Activated CD4-positive, alpha-beta T cell treated with anti-CD3 and anti-CD28 coated beads for 4 hours (primary cell): ENCODE data around the gene CCL4.
"Not testable (repeated sequence)": the region's sequence is repeated elsewhere in the genome, so short reads cannot be mapped to it uniquely, and the experiment has no call there.

Experiments used
- DNase-seq, 2 donors: peaks; one replicate each; pipeline ENCODE4 v3.0.0-alpha.2; 2020

The CCL4 gene

DNA sequence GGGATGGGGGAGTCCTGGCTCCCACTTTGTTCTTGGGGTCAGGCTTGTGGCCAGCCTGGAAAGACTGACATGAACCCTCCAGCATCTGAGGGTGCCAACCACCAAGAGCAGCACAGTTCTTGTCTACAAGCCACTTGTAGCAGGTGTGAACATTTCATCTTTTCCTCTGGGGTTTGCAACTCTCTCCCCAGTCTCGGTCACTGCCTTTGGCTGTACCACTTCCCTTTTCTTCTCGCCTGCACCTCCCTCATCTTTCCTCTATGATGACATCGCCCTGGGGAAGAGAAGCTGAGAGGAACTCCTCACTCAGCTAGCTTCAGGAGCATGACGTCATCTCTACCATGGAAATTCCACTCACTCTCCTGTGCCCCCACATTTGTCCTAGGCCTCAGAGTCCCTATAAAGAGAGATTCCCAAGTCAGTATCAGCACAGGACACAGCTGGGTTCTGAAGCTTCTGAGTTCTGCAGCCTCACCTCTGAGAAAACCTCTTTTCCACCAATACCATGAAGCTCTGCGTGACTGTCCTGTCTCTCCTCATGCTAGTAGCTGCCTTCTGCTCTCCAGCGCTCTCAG is at the start of gene CCL4:
CCL4 (plus strand) TSS at position 427 of the 575 bp plus-strand sequence; CDS start at position 506, 79 bp downstream.
- DNase-seq: peak in 1 of 2 donors; percentile 12

DNA sequence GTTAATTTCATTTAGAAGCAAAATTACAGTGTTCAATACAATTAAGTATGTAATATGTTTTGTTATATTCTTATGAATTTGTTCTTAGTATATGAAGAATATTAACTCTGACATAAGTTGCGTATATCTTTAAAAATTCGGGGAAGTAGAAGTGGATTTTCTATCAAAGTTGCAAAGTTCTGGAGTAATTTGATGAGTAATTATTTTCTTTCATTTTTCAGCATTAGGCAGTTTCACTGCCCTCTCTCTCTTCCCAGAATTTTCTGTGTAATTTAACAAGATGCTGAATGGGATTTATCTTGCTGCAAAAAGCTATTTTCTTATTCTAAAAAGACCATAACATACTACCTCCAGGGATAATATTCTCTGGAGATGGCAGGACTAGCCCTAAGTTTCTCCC is 48.5 kb upstream of the CCL4 start:
- no peak for DNase-seq

DNA sequence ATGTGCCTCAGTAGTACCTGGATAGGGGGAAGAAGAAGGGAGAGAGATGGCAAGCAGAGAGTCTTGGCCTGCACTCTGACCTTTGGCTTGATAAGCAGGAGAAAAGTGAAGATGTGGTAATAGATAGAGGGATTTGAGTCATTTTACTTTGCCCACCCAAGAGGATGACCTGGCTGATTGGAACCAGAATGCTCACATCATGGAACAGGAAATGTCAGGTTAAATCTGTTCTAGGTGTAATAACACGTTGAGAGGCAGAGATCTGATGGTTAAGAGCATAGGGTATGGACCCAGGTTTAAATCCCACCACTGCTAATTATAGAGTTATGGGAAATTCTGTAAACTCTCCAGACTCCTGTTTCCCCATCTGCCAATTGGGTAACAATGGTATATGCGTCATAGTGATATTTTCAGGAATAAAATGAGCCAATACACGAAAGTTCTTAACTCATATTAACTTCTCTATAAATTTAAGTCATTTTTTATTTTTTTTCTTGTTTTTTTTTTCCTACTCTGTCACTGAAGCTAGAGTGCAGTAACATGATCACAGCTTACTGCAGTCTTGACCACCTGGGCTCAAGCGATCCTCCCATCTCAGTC is 47.6 kb upstream of the CCL4 start:
- DNase-seq: no peak

DNA sequence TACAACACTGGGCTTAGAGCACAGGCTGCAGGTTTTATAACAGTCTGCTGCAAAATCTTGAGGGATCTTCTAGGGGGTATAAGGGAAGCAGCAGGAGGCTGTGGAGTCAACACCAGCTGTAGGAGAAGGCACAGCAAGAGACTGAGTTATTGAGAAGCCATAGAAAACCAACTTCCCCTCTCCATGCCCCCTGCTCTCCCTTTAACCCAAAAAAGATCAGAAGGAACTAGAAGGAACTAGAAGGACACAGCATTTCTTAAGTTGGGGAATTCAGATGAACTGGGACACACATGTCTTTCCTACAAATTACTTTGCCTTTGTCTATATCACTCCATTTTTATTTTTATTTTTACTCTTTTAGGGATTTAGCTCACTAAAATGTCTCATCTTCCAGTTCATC is 45.7 kb upstream of the CCL4 start:
- DNase-seq: no peak

DNA sequence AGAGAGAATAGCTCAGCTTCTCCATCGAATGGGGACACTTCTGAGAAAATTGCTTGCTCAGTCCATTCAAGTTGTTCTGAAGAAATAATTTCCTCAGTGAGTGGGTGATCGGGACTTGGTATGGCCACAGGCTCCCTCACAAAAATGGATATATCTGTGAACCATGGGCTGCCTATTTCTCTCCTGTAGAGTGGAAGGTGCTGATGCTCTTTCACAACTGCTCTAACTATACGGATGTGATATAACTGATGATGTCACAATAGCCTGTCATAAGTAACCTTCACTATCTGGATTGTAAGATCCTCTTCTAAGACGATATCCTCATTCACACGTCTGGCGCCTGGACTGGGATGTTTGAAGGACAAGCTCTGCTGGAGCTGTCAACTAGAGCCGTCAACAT is 44.2 kb upstream of the CCL4 start:
- DNase-seq: no peak

DNA sequence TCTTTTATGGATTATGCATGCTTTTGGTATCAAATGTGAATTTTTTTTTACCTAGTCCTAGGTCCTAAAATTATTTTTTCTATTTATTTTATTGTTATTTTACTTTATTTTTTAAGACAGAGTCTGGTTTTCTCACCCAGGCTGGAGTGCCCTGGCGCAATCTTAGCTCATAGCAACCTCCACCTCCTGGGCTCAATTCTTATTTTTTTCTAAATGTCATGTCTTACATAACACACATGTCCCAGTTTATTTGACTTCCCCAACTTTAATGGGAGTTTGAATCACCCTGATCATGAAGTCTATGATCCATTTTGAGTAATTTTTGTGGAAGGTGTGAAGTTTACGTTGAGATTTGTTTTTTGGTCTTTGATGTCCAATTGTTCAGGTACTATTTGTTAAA is 42.8 kb upstream of the CCL4 start:
- DNase-seq: no peak

DNA sequence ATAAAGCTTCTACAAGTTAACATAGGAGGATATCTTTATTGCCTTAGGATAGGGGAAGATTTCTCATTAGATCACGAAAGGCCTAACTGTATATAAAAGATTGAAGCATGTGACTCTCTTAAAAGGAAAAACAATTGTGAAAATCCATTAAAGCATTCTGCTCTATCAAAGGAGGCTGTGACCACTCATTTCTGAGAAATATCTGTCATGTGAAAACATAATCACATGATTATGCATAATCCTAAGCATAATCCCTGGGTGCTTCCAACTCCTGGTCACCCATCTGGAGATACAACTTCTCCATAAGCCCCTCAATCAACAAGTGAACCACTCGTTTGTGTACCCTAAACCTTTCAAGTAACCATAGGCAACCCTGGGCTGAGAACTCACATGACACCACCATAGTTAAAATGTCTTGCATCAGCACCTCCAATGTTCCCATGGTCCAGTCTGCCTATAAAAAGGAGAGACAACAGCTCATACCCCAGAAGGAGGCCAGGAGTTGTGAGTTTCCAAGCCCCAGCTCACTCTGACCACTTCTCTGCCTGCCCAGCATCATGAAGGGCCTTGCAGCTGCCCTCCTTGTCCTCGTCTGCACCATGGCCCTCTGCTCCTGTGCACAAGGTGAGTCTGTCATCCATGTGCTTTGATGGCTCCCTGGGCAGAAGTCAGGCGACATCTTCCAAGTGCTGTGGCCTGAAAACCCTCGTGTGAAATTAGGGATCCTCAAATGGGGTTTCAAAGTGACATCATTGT is 39.7 kb upstream of the CCL4 start, which contains the start of gene CCL18:
CCL18 (plus strand) TSS at position 487 of the 756 bp plus-strand sequence; CDS start at position 558, 71 bp downstream.
- no peak for DNase-seq

DNA sequence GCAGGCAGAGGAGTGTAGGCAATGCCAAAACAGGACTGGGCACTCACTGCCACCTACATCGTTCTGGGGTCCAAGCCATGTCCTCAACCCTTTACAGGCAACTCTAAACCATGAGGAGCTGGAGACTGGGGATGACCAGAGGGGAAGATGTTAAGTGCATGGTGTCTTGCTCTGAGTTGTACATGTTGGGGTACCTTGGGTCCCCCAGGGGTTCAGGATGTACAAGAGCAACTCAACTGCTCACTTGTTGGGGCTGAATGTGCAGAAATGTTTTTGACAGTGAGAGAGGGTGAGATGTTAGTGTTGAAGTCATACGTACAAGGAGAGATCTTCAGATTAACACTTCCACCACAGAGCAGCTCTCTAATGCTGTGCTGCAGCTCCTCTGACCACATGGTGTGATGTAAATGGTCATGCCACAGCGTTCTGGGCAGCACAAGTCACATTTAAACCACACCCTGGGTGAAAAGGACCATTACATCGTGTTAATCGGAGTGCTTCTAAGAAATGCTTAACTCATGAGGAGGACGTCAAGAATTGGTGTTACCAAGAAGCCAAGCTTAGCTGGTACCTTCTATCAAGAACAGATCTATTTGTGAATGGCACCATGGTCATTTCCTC is 37.2 kb upstream of the CCL4 start:
- no peak for DNase-seq

DNA sequence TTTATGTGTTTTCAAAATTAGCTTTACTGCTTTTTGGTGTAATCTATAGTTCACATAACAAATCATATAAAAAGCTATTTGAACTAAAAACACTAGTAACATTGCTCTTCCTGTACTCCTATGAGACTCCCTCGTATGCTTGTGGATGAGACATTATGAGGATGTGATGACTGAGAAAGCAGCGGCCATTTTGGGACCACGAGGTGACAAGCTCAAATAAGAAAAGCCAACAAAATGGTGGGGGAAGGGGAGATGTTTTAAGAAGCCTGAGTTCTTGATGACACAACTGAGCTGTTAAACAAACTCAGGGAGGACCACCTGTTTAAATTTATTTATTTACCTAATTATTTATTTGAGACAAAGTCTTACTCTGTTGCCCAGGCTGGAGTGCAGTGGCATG is 35.1 kb upstream of the CCL4 start:
- DNase-seq: no peak

DNA sequence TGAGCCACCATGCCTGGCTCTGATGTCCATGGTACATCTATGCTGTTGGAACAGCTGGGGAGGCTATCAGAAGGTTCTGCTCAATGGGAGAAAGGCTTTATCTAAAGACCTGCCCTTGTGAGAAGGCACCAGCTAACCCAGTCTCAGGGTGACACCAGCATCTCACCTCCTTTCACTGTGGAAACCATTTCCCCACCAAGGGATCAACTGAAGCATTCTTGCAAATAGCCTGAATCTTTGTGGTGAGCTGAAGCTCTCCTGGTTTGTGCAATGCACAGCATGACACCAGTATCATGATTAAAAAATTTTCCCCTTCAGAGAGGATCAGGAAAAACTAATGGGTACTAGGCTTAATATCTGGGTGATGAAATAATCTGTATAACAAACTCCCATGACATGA is 34.5 kb upstream of the CCL4 start:
- no peak for DNase-seq

DNA sequence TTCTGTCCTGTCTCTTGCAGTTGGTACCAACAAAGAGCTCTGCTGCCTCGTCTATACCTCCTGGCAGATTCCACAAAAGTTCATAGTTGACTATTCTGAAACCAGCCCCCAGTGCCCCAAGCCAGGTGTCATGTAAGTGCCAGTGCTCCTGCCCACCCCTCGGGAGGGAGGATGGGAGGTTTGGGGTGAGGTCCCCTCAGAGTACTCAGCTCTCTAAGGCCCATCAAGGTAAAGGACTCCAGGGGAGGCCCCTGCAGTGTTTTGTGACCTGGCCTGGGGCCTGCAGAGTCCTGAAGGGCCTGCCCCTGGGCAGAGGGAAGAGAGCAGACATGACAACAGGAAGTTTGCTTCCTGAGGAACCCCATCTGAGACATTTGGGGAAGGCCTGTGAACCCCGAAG is 33.2 kb upstream of the CCL4 start:
- no peak for DNase-seq

DNA sequence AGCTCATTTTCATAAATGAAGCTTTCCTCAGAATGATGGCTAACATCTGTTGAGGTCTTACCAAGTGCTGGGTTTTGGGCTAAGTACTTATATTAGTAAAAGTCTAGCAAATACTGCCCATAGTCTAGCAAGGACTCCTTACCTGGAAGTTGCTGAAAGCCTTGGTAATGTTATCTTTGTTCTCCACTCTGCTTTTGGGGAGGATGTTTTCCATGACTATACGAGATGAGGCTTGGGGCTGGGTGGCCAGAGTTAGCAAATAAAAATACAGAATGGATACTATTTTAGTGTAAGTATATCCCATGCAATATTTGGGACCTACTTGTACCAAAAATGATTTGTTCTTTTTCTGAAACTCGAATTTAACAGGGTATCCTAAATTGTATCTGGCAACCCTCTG is 31.9 kb upstream of the CCL4 start:
- DNase-seq: no peak

DNA sequence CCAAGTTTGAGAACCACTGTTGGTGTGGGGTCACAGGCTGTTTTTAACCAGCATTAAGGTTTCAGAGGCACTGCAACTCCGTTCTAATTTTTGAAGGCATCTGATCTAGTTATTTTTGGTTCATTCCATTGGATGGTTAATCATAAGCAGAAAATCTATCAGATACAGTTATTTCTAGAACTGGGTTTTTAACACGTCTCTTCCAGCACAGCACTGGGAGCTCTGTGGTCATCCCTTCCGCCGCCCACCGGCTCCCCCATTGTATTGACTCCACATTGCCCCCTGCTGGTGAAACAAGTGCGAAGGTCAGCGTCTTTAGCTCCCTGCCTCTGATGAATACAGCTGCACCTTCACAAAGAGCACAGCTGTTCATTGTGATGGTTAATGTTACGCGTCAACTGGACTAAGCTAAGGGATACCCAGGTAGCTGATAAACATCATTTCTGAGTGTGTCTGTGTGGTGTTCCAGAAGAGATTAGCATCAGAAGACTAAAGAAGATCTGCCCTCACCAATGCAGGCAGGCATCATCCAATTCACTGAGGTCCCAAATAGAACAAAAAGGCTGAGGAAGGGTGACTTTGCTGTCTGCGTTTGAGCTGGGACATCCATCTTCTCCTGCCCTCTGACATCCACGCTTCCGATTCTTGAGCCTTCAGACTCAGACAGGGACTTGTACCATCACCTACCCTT is 31.1 kb upstream of the CCL4 start:
- peak; percentile 49 to 62 for DNase-seq

DNA sequence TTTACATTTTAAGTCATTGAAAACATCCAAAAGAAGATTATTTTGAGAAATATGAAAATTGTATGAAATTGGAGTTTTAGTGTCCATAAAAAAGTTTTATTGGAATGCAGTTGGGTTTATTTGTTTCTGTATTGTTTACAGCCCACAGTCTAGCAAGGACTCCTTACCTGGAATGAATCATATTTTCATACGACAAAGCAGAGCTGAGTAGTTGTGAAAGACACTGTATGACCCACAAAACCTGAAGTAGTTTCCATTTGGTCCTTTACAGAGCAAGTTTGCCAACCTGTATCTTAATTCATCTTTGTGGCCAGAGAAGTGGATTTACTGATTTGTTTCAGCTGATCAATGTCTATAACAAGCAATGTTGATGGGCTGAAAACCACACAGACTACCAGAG is 29.3 kb upstream of the CCL4 start:
- no peak for DNase-seq

DNA sequence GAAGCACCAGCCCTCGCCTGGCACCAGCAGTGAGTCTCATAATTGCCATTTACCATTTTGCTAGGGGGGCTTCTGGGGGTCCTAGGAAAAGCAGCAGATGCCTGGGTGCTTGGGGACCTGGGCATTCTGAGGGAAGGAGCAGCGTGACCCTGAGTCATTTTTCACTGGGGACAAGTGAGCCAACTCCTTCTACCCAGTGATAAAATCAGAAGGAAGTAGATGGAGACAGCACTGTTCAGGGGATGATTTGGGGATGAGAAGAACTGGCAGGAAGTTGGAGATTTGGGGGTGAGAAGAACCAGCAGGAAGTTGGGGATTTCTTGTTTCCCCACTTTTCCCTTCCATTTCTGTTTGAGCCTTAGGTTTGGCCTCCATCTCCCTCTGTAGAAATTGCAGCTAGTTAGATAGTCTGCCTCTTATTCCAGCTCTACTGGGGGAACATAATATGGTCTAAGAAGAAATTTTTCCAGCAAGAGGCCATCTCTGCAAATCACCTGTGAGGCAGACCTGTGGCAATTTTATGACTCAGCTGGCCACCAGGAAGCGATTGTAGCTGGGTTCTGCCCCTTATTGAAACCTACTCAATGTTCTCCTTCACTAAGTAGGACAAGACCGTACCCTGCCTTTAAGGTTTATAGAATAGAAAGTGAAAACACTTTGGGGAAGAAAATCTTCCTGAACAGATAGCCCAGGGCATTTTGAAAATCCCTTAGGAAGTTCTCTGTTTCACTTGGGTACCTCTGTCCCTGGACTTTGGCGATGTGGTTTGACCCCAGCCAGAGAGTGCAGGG is 21.8 kb upstream of the CCL4 start:
- not testable (repeated sequence) for DNase-seq

DNA sequence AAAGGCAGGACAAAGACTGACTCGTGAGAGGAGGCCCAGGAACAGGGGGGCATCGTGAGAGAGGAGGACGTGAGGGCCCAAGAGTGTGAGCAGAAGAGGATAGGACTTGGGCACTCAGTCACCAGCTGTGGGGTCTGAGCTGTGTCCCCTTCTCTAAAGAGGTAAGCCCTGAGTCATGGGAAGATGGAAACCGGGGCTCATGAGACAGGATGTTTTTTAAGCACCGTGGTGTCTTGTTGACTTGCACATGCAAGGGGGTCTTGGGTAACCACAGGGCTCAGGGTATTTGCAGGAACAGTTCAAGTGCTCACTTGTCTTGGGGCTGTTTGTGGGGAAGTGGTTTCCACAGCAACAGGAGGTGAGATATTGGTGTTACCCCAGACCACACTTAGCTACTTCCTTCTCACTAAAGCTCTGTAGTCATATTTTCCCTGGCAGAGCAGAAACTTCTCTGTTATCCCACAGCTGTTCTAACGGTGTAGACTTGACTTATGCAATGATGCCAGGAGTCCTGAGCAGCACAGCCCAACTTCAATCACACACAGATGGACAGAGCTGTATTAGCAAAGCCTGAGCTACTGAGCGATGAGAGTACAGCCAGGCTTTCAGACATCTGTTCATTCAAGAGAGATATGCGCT is 21.0 kb upstream of the CCL4 start:
- peak in 1 of 2 donors; percentile 11 for DNase-seq

DNA sequence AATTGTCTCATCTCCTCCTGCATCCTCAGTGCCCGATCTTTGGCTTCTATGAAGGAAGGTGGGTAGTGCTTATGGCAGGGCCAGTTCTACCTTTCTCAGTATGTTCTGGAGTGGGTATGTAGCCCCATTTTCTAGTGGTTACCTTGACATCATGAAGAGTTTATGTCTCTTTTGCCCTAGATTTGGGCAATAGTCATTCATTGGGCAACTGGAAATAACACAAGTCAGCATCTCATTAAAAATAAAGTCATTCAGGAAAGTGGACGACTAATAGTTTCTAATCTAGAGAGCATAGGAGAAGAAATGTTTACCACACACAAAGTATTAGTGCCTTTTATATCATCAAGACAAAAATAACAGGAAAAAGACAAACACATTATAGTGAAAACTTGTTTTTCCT is 19.9 kb upstream of the CCL4 start:
- DNase-seq: not testable (repeated sequence)

DNA sequence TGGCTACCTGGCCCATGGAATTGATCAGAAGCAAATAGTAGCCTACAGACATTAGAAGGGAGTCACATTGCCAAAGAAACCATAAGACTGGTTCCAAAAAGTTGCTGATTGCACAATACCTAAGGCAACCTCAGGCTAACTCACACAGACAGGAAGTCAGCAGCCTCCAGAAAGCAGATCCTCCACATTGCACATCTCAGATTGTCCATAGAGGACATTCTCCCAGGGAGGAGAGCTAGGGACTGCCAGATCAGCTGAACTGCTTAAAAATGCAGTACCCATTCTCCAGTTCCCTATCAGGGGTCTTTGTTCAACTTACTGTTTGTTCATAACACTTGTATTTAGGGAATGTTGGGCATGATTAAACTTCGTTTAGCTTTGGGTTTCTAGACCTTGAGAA is 17.9 kb upstream of the CCL4 start:
- DNase-seq: no peak

DNA sequence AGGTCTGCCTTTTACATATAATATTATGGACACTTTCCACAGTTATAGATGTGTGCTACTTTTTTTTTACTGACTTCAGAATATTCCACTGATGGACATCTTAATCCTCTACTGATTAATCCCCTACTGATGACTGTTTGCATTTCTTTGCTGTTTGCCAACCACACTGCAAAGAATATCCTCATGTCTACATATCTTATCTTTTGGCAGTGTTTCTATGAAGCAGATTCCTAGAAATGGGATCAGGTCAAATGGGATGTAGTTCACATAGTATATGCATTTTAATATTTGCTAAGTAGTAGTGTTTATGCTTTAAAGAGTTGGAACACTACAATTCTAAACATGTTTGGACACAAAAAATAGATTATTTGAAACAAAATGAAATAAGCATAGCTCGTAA is 16.8 kb upstream of the CCL4 start:
- no peak for DNase-seq

DNA sequence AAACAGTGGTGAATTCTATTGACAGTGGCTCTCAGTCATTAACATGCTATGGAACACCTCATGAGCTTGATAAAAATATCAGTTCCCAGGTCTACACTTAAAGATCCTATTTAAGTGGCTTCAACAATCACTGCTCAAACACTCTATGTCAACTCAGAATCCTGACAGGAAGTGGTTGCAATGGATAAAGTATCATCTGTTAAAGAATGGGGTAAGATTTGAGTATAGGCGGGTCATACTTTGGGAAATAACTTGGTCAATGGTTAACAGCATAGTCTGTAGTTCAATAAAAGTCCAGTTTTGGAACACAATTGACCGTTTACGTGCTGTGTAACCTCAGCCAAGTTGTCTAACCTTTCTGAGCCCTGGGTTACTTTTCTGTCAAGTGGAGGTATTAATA is 16.2 kb upstream of the CCL4 start:
- not testable (repeated sequence) for DNase-seq

DNA sequence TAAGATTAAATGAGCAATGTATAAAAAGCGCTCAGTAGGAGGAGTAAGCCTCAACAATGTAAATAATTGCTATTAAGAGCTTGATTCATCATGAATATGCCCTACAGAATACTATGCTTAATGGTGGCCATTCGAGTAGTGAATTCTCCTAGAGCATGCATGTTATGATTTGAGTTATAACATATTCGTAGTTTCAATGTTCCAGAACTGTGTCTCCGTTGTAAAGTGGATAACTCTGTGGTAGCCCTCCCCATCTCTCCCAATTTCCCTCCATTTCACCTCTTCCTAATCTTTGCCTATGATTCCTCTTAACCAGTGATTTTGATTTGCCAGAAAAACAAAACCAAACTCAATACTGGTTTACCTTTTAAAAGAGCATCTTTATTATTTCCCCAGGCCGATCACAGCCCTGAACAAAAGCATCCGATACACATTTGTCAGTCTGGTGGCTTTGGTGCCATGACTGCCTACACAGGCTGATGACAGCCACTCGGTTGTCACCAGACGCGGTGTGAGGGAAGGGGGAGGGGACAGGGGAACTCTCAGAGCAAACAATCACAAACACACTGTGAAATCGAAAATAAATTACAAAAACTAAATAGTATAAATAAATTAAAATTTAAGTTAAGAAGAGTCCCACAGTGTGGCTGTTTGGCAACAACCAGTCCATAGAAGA is 15.6 kb upstream of the CCL4 start:
- not testable (repeated sequence) for DNase-seq
